Trophoblast cell (in vitro differentiated cells and primary cell): ENCODE data around the gene TMEM121.

Experiments
- DNase-seq, 2 donors: peaks; one replicate each; pipeline ENCODE4 v3.0.0-alpha.2; 2016
- H2AFZ ChIP-seq: 2 replicates; pipeline ENCODE4 v1.6.1; 2013; ENCODE audit warnings: low read length, moderate library complexity, mild to moderate bottlenecking; ENCODE audit not compliant: insufficient read depth, poor library complexity
- H2AK5ac ChIP-seq: 2 replicates; pipeline ENCODE4 v1.6.1; 2013; ENCODE audit warnings: mild to moderate bottlenecking, low read length
- H2BK120ac ChIP-seq: 2 replicates; pipeline ENCODE4 v1.6.1; 2013; ENCODE audit warnings: low read length, mild to moderate bottlenecking, moderate library complexity; ENCODE audit not compliant: insufficient read depth, poor library complexity
- H2BK12ac ChIP-seq: 2 replicates; pipeline ENCODE4 v1.6.1; 2013; ENCODE audit warnings: mild to moderate bottlenecking, low read length, moderate library complexity
- H2BK5ac ChIP-seq: 2 replicates; pipeline ENCODE4 v1.6.1; 2013; ENCODE audit warnings: low read length, low read depth, moderate library complexity, mild to moderate bottlenecking; ENCODE audit not compliant: poor library complexity
- H3K14ac ChIP-seq: 2 replicates; pipeline ENCODE4 v1.6.1; 2013; ENCODE audit warnings: mild to moderate bottlenecking, low read length
- H3K18ac ChIP-seq: 2 replicates; pipeline ENCODE4 v1.6.1; 2013; ENCODE audit warnings: mild to moderate bottlenecking, low read length
- H3K23ac ChIP-seq: 2 replicates; pipeline ENCODE4 v1.6.1; 2013; ENCODE audit warnings: low read length
- H3K27ac ChIP-seq: 2 replicates; pipeline ENCODE4 v1.5.1; 2013; ENCODE audit warnings: low read depth, mild to moderate bottlenecking, inconsistent platforms, low read length, moderate library complexity
- H3K27me3 ChIP-seq: 2 replicates; pipeline ENCODE4 v1.6.1; 2013; ENCODE audit warnings: inconsistent platforms, mild to moderate bottlenecking, low read length, moderate library complexity; ENCODE audit not compliant: insufficient read depth
- H3K36me3 ChIP-seq, 2 experiments: 1 replicate in 1 of 2; 2 replicates in 1 of 2; pipeline ENCODE4 v1.6.1; 2013; ENCODE audit warnings: low read length in 2 of 2, mild to moderate bottlenecking in 2 of 2, moderate library complexity in 1 of 2; ENCODE audit not compliant: insufficient read depth in 2 of 2, control insufficient read depth in 1 of 2
- H3K4ac ChIP-seq: 2 replicates; pipeline ENCODE4 v1.6.1; 2013; ENCODE audit warnings: low read depth, mild to moderate bottlenecking, low read length, moderate library complexity
- H3K4me1 ChIP-seq, 2 experiments: 1 replicate in 1 of 2; 2 replicates in 1 of 2; pipeline ENCODE4 v1.6.1; 2013; ENCODE audit warnings: low read length in 2 of 2, mild to moderate bottlenecking in 2 of 2, moderate library complexity in 1 of 2; ENCODE audit not compliant: insufficient read depth in 2 of 2, control insufficient read depth in 1 of 2
- H3K4me2 ChIP-seq: 2 replicates; pipeline ENCODE4 v1.6.1; 2013; ENCODE audit warnings: inconsistent platforms, mild to moderate bottlenecking, low read length, moderate library complexity
- H3K4me3 ChIP-seq: 2 replicates; pipeline ENCODE4 v1.5.1; 2013; ENCODE audit warnings: mild to moderate bottlenecking, low read depth, low read length, inconsistent platforms
- H3K79me1 ChIP-seq: one replicate; pipeline ENCODE4 v1.6.1; 2013; ENCODE audit warnings: low read length
- H3K79me2 ChIP-seq: 2 replicates; pipeline ENCODE4 v1.6.1; 2013; ENCODE audit warnings: low read length, mild to moderate bottlenecking; ENCODE audit not compliant: control insufficient read depth, insufficient read depth, poor library complexity
- H3K9ac ChIP-seq: 2 replicates; pipeline ENCODE4 v1.6.1; 2013; ENCODE audit warnings: mild to moderate bottlenecking, low read length
- H3K9me3 ChIP-seq: 2 replicates; pipeline ENCODE4 v1.6.1; 2013; ENCODE audit warnings: low read depth, mild to moderate bottlenecking, control low read depth, inconsistent platforms, low read length; ENCODE audit not compliant: insufficient read depth
- H4K12ac ChIP-seq: 2 replicates; pipeline ENCODE4 v1.6.1; 2013; ENCODE audit warnings: low read depth, mild to moderate bottlenecking, low read length, moderate library complexity
- H4K8ac ChIP-seq: 2 replicates; pipeline ENCODE4 v1.6.1; 2013; ENCODE audit warnings: low read depth, mild to moderate bottlenecking, low read length, moderate library complexity
- H4K91ac ChIP-seq: one replicate; pipeline ENCODE4 v1.6.1; 2013; ENCODE audit warnings: low read depth, mild to moderate bottlenecking, low read length, moderate library complexity
- WGBS: extraction: QIAGEN DNeasy Blood & Tissue Kit; methylation state at CpG from one replicate; pipeline ENCODE4 v1.1.7; 2013; ENCODE audit warnings: missing lambda C conversion rate; ENCODE audit not compliant: insufficient read length, insufficient coverage; ENCODE audit errors: extremely low coverage; 5-methylcytosine and 5-hydroxymethylcytosine counted together

TMEM121 gene

DNA sequence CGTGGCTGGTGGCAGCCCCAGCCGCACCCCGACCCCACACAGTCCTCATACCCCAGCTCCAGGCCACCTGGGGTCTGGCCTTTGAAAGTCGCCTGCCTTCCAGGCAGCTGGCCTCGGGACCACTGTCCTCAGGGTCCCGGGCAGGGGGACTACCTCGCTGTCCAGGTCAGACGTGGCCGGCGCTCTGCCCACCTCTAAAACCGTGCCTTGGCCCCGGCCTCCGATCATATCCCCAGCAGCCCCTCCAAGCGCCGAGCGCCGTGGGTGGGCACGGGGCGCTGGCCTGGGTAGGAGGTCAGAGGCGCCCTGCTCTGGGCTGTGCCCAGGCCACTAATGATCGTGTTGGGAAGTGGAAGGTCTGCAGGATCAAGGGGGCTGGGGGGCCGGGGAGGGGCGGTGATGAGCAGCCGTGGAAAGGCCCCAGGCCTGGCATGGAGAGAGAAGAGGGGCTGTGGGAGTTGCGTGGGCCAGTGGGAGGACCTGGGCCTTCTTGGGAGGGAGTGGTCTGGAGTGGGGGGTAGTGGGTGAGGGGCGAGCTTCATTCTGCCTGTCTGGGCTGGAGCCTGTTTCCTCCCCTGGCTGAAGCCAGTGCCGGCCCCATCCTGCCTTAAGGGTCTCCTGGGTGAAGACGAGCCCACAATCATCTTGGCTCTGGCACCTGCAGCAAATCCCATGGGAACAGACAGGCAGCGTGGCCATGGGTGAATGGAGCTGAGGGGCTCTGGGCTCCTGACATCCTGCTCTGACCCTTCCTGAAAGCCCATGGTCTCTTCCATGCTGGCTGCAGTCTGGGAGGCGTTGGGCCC, 4.9 kb downstream of the TMEM121 start:
- Histone ChIP-seq H3K4me3 (no peak overlapping the region), H2BK5ac (no peak overlapping the region), H3K4me2 (no peak overlapping the region), H3K27ac (no peak overlapping the region), H4K8ac (no peak overlapping the region), H3K79me1 (no peaks in the 10 kb centered on the region), H3K79me2 (no peaks in the 10 kb centered on the region), H2BK12ac (no peak overlapping the region), H3K14ac (no peak overlapping the region), H3K9me3 (peaks cover 74% of the 10 kb centered on the region), H3K18ac (no peak overlapping the region), H4K91ac (no peak overlapping the region), H2AFZ (no peak overlapping the region), H2BK120ac (no peak overlapping the region), H3K9ac (no peak overlapping the region), H3K4ac (no peak overlapping the region), H3K4me1 (no peaks in the 10 kb centered on the region), H2AK5ac (no peak overlapping the region), H3K27me3 (peaks cover 11% of the 10 kb centered on the region), H3K36me3 (no peaks in the 10 kb centered on the region), H4K12ac (no peak overlapping the region), H3K23ac (no peak overlapping the region)
- no CpG with 5 or more reads among the region's 30 CpGs for WGBS
- DNase-seq, result no peak

DNA sequence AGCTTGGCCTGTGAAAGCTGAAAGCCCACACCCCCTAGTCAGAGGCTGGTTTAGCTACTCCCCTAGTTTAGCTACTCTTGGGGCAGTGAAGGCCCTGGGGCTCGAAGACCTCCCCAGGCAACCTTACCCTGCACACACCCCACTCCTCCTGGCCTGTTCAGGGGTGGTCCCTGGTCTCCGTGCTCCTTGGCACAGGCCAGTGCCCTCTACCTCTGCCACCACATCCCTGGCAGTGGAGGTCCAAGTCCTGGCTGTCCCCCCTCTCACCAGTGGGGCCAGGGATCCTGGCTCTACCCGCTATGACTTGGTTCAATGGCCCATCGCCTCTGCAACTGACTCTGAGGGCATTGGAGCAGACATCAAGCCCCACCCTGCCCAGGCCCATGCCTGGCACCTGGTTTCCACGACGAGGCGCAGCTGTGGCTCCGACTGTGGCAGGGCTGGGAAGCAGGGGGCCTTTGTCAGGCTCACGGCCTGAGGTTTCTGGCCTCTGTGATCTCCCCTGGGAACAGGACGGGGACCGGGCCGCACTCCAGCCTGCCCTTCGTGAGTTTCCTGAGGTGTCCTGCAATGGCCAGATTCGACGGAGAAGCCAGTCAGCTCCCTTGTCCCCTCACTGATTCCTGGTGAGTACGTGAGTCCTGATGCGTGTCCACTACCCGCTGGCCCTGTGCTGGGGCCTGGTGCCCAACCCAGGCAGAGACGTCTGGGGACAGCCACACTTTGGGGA, 5.7 kb downstream of the TMEM121 start:
- H4K12ac ChIP-seq, result no peak overlapping the region
- peaks cover 5% of the 10 kb centered on the region for H3K27me3 ChIP-seq
- H2AFZ ChIP-seq, result no peak overlapping the region
- H3K36me3 ChIP-seq, result no peaks in the 10 kb centered on the region
- H3K79me1 ChIP-seq, result no peaks in the 10 kb centered on the region
- no peak overlapping the region for H3K4me3 ChIP-seq
- no peak overlapping the region for H2BK12ac ChIP-seq
- H4K91ac ChIP-seq, result no peak overlapping the region
- no peaks in the 10 kb centered on the region for H3K4me1 ChIP-seq
- DNase-seq, result no peak
- H3K23ac ChIP-seq, result no peak overlapping the region
- WGBS, result no CpG with 5 or more reads among the region's 19 CpGs
- H3K4ac ChIP-seq, result no peak overlapping the region
- H3K14ac ChIP-seq, result no peak overlapping the region
- H2AK5ac ChIP-seq, result no peak overlapping the region
- no peak overlapping the region for H3K27ac ChIP-seq
- H3K18ac ChIP-seq, result no peak overlapping the region
- no peak overlapping the region for H3K4me2 ChIP-seq
- peaks cover 79% of the 10 kb centered on the region for H3K9me3 ChIP-seq
- H3K9ac ChIP-seq, result no peak overlapping the region
- H4K8ac ChIP-seq, result no peak overlapping the region
- no peak overlapping the region for H2BK120ac ChIP-seq
- H3K79me2 ChIP-seq, result no peaks in the 10 kb centered on the region
- H2BK5ac ChIP-seq, result no peak overlapping the region

DNA sequence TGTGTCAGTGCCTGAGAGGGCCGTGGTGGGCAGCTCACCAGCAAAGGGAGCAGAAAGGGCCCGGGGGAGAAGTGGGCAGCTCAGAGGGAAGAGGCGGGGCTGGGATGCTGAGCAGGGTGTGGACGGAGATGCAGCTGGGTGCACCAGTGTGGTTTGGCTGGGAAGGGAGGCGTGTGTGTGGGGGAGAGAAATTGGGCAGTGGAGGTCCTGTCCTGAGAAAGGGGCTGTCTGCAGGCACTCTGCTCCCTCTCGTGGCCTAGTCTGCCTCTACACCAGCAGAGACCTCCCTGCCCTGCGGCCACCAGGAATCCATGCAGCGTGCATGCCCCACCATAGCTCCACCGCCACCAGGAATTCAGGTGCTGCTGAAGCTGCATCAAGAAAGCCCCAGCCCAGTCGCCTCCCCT, 6.4 kb downstream of the TMEM121 start:
- Histone ChIP-seq H2BK12ac (no peak overlapping the region), H2BK120ac (no peak overlapping the region), H3K23ac (no peak overlapping the region), H3K79me1 (no peaks in the 10 kb centered on the region), H2BK5ac (no peak overlapping the region), H3K14ac (no peak overlapping the region), H3K9ac (no peak overlapping the region), H3K27ac (no peak overlapping the region), H3K4me3 (no peak overlapping the region), H4K91ac (no peak overlapping the region), H3K18ac (no peak overlapping the region), H2AFZ (no peak overlapping the region), H3K9me3 (peaks cover 85% of the 10 kb centered on the region), H2AK5ac (no peak overlapping the region), H3K36me3 (no peaks in the 10 kb centered on the region), H3K27me3 (peaks cover 3% of the 10 kb centered on the region), H3K4me2 (no peak overlapping the region), H3K4me1 (no peaks in the 10 kb centered on the region), H3K4ac (no peak overlapping the region), H4K8ac (no peak overlapping the region), H3K79me2 (no peaks in the 10 kb centered on the region), H4K12ac (no peak overlapping the region)
- DNase-seq, result peak; percentile 37 to 63
- no CpG with 5 or more reads among the region's 10 CpGs for WGBS

DNA sequence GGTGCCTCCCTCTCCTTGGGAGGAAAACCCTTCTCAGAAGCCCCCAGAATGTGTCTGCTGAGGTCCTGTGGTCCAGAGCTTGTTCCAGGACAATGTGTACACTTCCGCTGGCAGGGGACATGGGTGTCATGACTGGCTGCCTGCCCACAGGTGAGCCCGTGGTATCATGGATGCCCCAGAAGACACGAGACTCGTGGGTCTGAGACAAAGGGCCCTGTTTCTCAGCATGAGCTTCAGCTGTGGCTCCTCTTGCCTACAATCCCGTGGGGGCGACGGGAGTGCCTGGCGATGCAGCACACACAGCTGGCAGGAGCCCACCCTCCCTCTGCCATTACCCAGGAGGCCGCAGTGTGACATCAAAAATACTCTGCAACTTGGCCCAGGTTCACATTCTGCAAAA, 7.0 kb downstream of the TMEM121 start:
- H4K91ac ChIP-seq, result no peak overlapping the region
- H3K23ac ChIP-seq, result no peak overlapping the region
- H3K79me1 ChIP-seq, result no peaks in the 10 kb centered on the region
- H4K8ac ChIP-seq, result no peak overlapping the region
- H3K18ac ChIP-seq, result no peak overlapping the region
- peaks cover 84% of the 10 kb centered on the region for H3K9me3 ChIP-seq
- H3K9ac ChIP-seq, result no peak overlapping the region
- H3K36me3 ChIP-seq, result no peaks in the 10 kb centered on the region
- H2AFZ ChIP-seq, result no peak overlapping the region
- H4K12ac ChIP-seq, result no peak overlapping the region
- H3K4me1 ChIP-seq, result no peaks in the 10 kb centered on the region
- no peak overlapping the region for H3K4ac ChIP-seq
- H3K27me3 ChIP-seq, result no peaks in the 10 kb centered on the region
- no peak for DNase-seq
- H2BK5ac ChIP-seq, result no peak overlapping the region
- H3K4me3 ChIP-seq, result no peak overlapping the region
- WGBS, result no CpG with 5 or more reads among the region's 9 CpGs
- no peaks in the 10 kb centered on the region for H3K79me2 ChIP-seq
- H3K27ac ChIP-seq, result no peak overlapping the region
- H2AK5ac ChIP-seq, result no peak overlapping the region
- no peak overlapping the region for H2BK120ac ChIP-seq
- H2BK12ac ChIP-seq, result no peak overlapping the region
- no peak overlapping the region for H3K14ac ChIP-seq
- no peak overlapping the region for H3K4me2 ChIP-seq
